NAMALWA (cell line): ENCODE results near the gene APBA2.

Experiments
- DNase-seq: peaks from one replicate; pipeline ENCODE4 v3.0.0-alpha.2; 2015; ENCODE audit warnings: low spot score

APBA2 gene

GRCh38 chr15:28896951-28897350 lies 11.2 kb downstream of the APBA2 start:
- DNase-seq = no peak

- DNase-seq = no peak
These were observed 12.2 kb downstream of the APBA2 start for GRCh38 chr15:28897861-28898585.

- DNase-seq = no peak
These were observed 13.4 kb downstream of the APBA2 start for GRCh38 chr15:28899061-28899738.

GRCh38 chr15:28900041-28900891 lies 14.5 kb downstream of the APBA2 start:
- no peak for DNase-seq

GRCh38 chr15:28900892-28901586 lies 15.3 kb downstream of the APBA2 start:
- DNase-seq = no peak

GRCh38 chr15:28901587-28901980 lies 15.8 kb downstream of the APBA2 start:
- no peak for DNase-seq

- peak; percentile 12 for DNase-seq
These were observed 16.4 kb downstream of the APBA2 start for GRCh38 chr15:28901987-28902745.

- no peak for DNase-seq
These were observed 17.1 kb downstream of the APBA2 start for GRCh38 chr15:28902856-28903255.

GRCh38 chr15:28903555-28903954 lies 17.8 kb downstream of the APBA2 start:
- DNase-seq = no peak

GRCh38 chr15:28904003-28904402 lies 18.2 kb downstream of the APBA2 start:
- DNase-seq = no peak

GRCh38 chr15:28904541-28905315 lies 19.0 kb downstream of the APBA2 start:
- no peak for DNase-seq

GRCh38 chr15:28907338-28907960 lies 21.7 kb downstream of the APBA2 start:
- no peak for DNase-seq

- no peak for DNase-seq
These were observed 24.3 kb downstream of the APBA2 start for GRCh38 chr15:28909958-28910500.

GRCh38 chr15:28911310-28911931 lies 25.6 kb downstream of the APBA2 start:
- DNase-seq = no peak

- no peak for DNase-seq
These were observed 26.6 kb downstream of the APBA2 start for GRCh38 chr15:28912422-28912821.

GRCh38 chr15:28913171-28913765 lies 27.5 kb downstream of the APBA2 start:
- no peak for DNase-seq

- DNase-seq = no peak
These were observed 28.3 kb downstream of the APBA2 start for GRCh38 chr15:28914046-28914445.

- no peak for DNase-seq
These were observed 28.8 kb downstream of the APBA2 start for GRCh38 chr15:28914483-28915023.
